ENCODE data around the gene AOAH. TPM values are rescaled to one million over a fixed set of nuclear protein-coding genes. Genes with fewer than 3 reads are reported as not detected.

AOAH gene
- total and polyA plus RNA-seq, 2 donors from 2014 or later: 2.7 to 24.7 TPM

DNA sequence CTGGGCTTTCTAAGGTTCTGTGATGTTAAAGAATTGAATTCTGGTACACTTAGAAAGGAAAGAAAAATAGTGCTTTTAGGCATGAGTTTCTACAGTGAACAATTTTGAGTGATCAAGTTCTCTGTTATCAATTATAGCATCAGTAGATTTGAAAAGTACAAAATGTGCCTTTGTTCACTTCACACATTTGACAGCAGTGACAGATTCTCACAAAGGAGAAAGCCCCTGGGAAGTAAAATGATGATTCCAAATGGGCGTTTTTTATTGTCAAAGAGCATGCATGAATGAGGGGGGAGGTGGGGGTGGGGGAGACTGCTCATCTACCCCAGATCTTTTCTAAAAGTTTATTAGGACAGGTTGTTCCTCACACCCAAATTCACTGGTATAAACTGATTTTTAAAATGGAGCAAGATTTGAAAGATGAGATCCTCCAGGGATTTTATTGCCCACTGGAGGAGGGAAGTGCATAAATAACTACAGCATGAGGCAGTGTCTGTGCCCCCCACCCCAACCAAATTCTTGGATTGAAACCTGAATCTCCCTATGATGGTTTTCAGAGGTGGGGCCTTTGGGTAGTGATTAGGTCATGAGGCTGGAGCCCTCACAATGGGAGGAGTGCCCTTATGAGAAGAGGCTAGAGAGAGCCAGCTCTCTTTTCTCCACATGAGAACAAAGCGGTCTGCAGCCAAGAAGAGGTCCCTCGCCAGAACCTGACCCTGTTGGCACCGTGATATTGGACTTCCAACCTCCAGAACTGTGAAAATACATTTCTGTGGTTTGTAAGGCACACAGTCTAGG lies 79.5 kb downstream of the AOAH start:
- no peak overlapping the region for H3K9ac ChIP-seq (ENCODE audit: low read length in 3 of 3)
- H3K4me3 ChIP-seq (ENCODE audit: low read length in 3 of 3): no peak overlapping the region
- intact Hi-C loops (cut with DNase I): no loop called here
- TF ChIP-seq, protein P1, sequence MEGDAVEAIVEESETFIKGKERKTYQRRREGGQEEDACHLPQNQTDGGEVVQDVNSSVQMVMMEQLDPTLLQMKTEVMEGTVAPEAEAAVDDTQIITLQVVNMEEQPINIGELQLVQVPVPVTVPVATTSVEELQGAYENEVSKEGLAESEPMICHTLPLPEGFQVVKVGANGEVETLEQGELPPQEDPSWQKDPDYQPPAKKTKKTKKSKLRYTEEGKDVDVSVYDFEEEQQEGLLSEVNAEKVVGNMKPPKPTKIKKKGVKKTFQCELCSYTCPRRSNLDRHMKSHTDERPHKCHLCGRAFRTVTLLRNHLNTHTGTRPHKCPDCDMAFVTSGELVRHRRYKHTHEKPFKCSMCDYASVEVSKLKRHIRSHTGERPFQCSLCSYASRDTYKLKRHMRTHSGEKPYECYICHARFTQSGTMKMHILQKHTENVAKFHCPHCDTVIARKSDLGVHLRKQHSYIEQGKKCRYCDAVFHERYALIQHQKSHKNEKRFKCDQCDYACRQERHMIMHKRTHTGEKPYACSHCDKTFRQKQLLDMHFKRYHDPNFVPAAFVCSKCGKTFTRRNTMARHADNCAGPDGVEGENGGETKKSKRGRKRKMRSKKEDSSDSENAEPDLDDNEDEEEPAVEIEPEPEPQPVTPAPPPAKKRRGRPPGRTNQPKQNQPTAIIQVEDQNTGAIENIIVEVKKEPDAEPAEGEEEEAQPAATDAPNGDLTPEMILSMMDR (IDR thresholded peaks at IDR 0.05; ENCODE audit: borderline replicate concordance, extremely low read depth, insufficient read depth): no peak
- H3K9me3 ChIP-seq (ENCODE audit: control insufficient read depth in 2 of 3, insufficient read depth in 1 of 3, low read length in 3 of 3): no peaks in the 10 kb centered on the region
- H3K27ac ChIP-seq (ENCODE audit: low read depth in 2 of 2, low read length in 2 of 2): no peak overlapping the region
- no peaks in the 10 kb centered on the region for H3K4me1 ChIP-seq (ENCODE audit: control insufficient read depth in 2 of 3, insufficient read depth in 2 of 3, low read depth in 1 of 3, low read length in 3 of 3)
- FAIRE-seq (no peak), DNase-seq (peak in 2 of 5 donors; percentile 47 to 50)
- no peaks in the 10 kb centered on the region for H3K27me3 ChIP-seq (ENCODE audit: control insufficient read depth, insufficient read depth, low read length)
- no peaks in the 10 kb centered on the region for H3K36me3 ChIP-seq (ENCODE audit: control insufficient read depth in 2 of 3, insufficient read depth in 3 of 3, low read length in 3 of 3)

DNA sequence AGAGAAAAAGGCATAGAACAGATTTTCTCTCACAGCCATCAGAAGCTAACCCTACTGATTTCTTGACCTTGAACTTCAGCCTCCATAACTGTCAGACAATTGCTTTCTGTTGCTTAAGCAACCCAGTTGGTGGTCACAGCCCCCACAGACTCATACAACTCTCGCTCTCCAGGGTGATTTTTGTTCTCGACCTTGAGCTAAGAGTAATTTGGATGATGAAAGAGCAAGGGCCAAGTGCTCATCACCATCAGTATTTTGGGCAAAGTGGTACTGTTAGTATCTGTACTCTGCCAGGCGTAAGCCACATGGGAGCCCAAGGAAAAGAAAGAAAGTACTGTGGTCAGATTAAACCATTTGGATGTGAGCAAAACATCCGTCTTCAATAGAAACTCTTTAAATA lies 81.9 kb downstream of the AOAH start:
- no peak overlapping the region for H3K9ac ChIP-seq (ENCODE audit: low read length in 3 of 3)
- no peaks in the 10 kb centered on the region for H3K9me3 ChIP-seq (ENCODE audit: control insufficient read depth in 2 of 3, insufficient read depth in 1 of 3, low read length in 3 of 3)
- no peak for DNase-seq
- H3K27me3 ChIP-seq (ENCODE audit: control insufficient read depth, insufficient read depth, low read length): no peaks in the 10 kb centered on the region
- H3K4me1 ChIP-seq (ENCODE audit: control insufficient read depth in 2 of 3, insufficient read depth in 2 of 3, low read depth in 1 of 3, low read length in 3 of 3): no peaks in the 10 kb centered on the region
- no peak overlapping the region for H3K27ac ChIP-seq (ENCODE audit: low read depth in 2 of 2, low read length in 2 of 2)
- TF ChIP-seq, protein P1 (IDR thresholded peaks at IDR 0.05; ENCODE audit: borderline replicate concordance, extremely low read depth, insufficient read depth): no peak
- no peak overlapping the region for H3K4me3 ChIP-seq (ENCODE audit: low read length in 3 of 3)
- H3K36me3 ChIP-seq (ENCODE audit: control insufficient read depth in 2 of 3, insufficient read depth in 3 of 3, low read length in 3 of 3): no peaks in the 10 kb centered on the region
- intact Hi-C loops (cut with DNase I): no loop called here
- FAIRE-seq: no peak

DNA sequence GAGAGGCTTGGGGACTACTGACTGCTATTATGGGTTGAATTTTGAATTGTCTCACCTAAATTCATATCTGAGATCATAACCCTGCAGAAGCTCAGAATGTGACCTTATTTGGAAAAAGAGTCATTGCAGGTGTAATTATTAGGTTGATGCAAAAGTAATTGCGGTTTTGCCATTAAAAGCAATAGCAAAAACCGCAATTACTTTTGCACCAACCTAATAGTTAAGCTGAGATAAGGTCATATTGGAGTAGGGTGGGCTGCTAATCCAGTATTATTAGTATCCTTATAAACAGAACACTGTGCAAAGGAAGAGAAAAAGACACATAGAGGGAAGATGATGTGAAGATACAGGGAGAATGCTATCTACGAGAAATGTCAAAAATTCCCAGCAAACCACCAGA lies 82.3 kb downstream of the AOAH start:
- no peak for DNase-seq
- no peak for FAIRE-seq
- no peaks in the 10 kb centered on the region for H3K36me3 ChIP-seq (ENCODE audit: control insufficient read depth in 2 of 3, insufficient read depth in 3 of 3, low read length in 3 of 3)
- intact Hi-C loops (cut with DNase I): no loop called here
- TF ChIP-seq, protein P1 (IDR thresholded peaks at IDR 0.05; ENCODE audit: borderline replicate concordance, extremely low read depth, insufficient read depth): no peak
- H3K27ac ChIP-seq (ENCODE audit: low read depth in 2 of 2, low read length in 2 of 2): no peak overlapping the region
- no peak overlapping the region for H3K4me3 ChIP-seq (ENCODE audit: low read length in 3 of 3)
- no peak overlapping the region for H3K9ac ChIP-seq (ENCODE audit: low read length in 3 of 3)
- H3K27me3 ChIP-seq (ENCODE audit: control insufficient read depth, insufficient read depth, low read length): no peaks in the 10 kb centered on the region
- no peaks in the 10 kb centered on the region for H3K4me1 ChIP-seq (ENCODE audit: control insufficient read depth in 2 of 3, insufficient read depth in 2 of 3, low read depth in 1 of 3, low read length in 3 of 3)
- H3K9me3 ChIP-seq (ENCODE audit: control insufficient read depth in 2 of 3, insufficient read depth in 1 of 3, low read length in 3 of 3): no peaks in the 10 kb centered on the region

All from kidney (tissue), 14 donors.